Activated gamma-delta T cell treated with Interleukin-2 at 50 U/mL for 16 hours (primary cell): ENCODE data around the gene RNU6-9.

Experiments used
- DNase-seq: peaks from one replicate; pipeline ENCODE4 v3.0.0-alpha.2; 2020

The RNU6-9 gene

GRCh38 chr19:899336-900042, 6.2 kb downstream of the RNU6-9 start:
- no peak for DNase-seq

GRCh38 chr19:900043-900301, 6.7 kb downstream of the RNU6-9 start:
- no peak for DNase-seq

GRCh38 chr19:900302-901111, 7.2 kb downstream of the RNU6-9 start:
- DNase-seq: no peak

GRCh38 chr19:901216-902092, 8.2 kb downstream of the RNU6-9 start:
- DNase-seq: no peak

GRCh38 chr19:902093-902370, 8.7 kb downstream of the RNU6-9 start:
- DNase-seq: no peak

- no peak for DNase-seq
Observed at GRCh38 chr19:902446-903226, 9.4 kb downstream of the RNU6-9 start.

GRCh38 chr19:903266-903797, 10.0 kb downstream of the RNU6-9 start:
- DNase-seq: no peak

GRCh38 chr19:904545-904944, 11.3 kb downstream of the RNU6-9 start:
- no peak for DNase-seq

GRCh38 chr19:906480-906879, 13.2 kb downstream of the RNU6-9 start:
- DNase-seq: no peak

GRCh38 chr19:907183-907853, 14.0 kb downstream of the RNU6-9 start:
- no peak for DNase-seq

- DNase-seq: no peak
Observed at GRCh38 chr19:911197-912033, 18.1 kb downstream of the RNU6-9 start.

GRCh38 chr19:912181-913079, 19.1 kb downstream of the RNU6-9 start:
- peak; percentile 46 for DNase-seq

- DNase-seq: peak; percentile 81
Observed at GRCh38 chr19:913080-913748, 19.9 kb downstream of the RNU6-9 start, which contains the start of gene R3HDM4. Gene R3HDM4, minus strand, starts transcription at chr19:913219. Its CDS starts 62 bp downstream, at chr19:913157.

GRCh38 chr19:916645-917322, 23.5 kb downstream of the RNU6-9 start:
- DNase-seq: no peak

- DNase-seq: peak; percentile 44
Observed at GRCh38 chr19:917323-918151, 24.3 kb downstream of the RNU6-9 start, which contains the start of gene KISS1R. Gene KISS1R, plus strand, starts transcription at chr19:917333. Its CDS starts 170 bp downstream, at chr19:917503.

GRCh38 chr19:918152-918437, 24.8 kb downstream of the RNU6-9 start:
- DNase-seq: no peak

- no peak for DNase-seq
Observed at GRCh38 chr19:918481-919198, 25.4 kb downstream of the RNU6-9 start.
